OCI-LY1 (cell line): ENCODE measurements around the gene KCNJ3.

Source experiments
- H2AFZ ChIP-seq: fragments of 200-600 bp; sonication (generic), shearing (Covaris generic); 2 replicates; pipeline ENCODE4 v1.6.0; 2014; ENCODE audit warnings: antibody characterized with exemption, mild to moderate bottlenecking, low read length
- H3F3A ChIP-seq: fragments of 200-600 bp; sonication (generic), shearing (Covaris generic); 2 replicates; pipeline ENCODE4 v1.6.0; 2014; ENCODE audit warnings: mild to moderate bottlenecking, antibody characterized with exemption, low read length, moderate library complexity; ENCODE audit not compliant: insufficient read depth
- H3K27ac ChIP-seq: fragments of 200-600 bp; sonication (generic); 2 replicates; pipeline ENCODE4 v1.5.1; 2014; ENCODE audit warnings: low read length, mixed run types, mild to moderate bottlenecking, low read depth; ENCODE audit not compliant: poor library complexity, severe bottlenecking
- H3K27me3 ChIP-seq: fragments of 200-600 bp; sonication (generic); 2 replicates; pipeline ENCODE4 v1.6.0; 2014; ENCODE audit warnings: antibody characterized with exemption, mild to moderate bottlenecking, low read length, moderate library complexity; ENCODE audit not compliant: insufficient read depth
- H3K36me3 ChIP-seq: fragments of 200-600 bp; sonication (generic); 2 replicates; pipeline ENCODE4 v1.6.1; 2014; ENCODE audit warnings: mild to moderate bottlenecking, antibody characterized with exemption, low read length, moderate library complexity, mixed read lengths; ENCODE audit not compliant: insufficient read depth
- H3K4me1 ChIP-seq: fragments of 200-600 bp; sonication (generic); 2 replicates; pipeline ENCODE4 v1.5.1; 2014; ENCODE audit warnings: mild to moderate bottlenecking, low read length, moderate library complexity; ENCODE audit not compliant: insufficient read depth, severe bottlenecking
- H3K4me2 ChIP-seq: fragments of 200-600 bp; sonication (generic), shearing (Covaris generic); 2 replicates; pipeline ENCODE4 v1.6.1; 2014; ENCODE audit warnings: low read length
- H3K4me3 ChIP-seq: fragments of 200-600 bp; sonication (generic); 2 replicates; pipeline ENCODE4 v1.5.1; 2014; ENCODE audit warnings: low read length, low read depth, mild to moderate bottlenecking, mixed read lengths; ENCODE audit not compliant: poor library complexity, severe bottlenecking
- H3K79me2 ChIP-seq: fragments of 200-600 bp; shearing (Covaris generic); 2 replicates; pipeline ENCODE4 v1.6.1; 2016; ENCODE audit warnings: mixed run types, low read length, mixed read lengths; ENCODE audit not compliant: insufficient read depth
- H3K9ac ChIP-seq: fragments of 200-600 bp; sonication (generic), shearing (Covaris generic); 2 replicates; pipeline ENCODE4 v1.6.1; 2014; ENCODE audit warnings: mild to moderate bottlenecking, low read length, mixed read lengths
- H3K9me2 ChIP-seq: fragments of 200-600 bp; sonication (generic), shearing (Covaris generic); 2 replicates; pipeline ENCODE4 v1.6.1; 2014; ENCODE audit warnings: low read depth, mild to moderate bottlenecking, low read length, mixed read lengths
- H3K9me3 ChIP-seq: fragments of 200-600 bp; shearing (Covaris generic); 2 replicates; pipeline ENCODE4 v1.6.1; 2014; ENCODE audit warnings: low read length, mixed read lengths
- H4K20me1 ChIP-seq: fragments of 200-600 bp; sonication (generic), shearing (Covaris generic); 2 replicates; pipeline ENCODE4 v1.6.0; 2016; ENCODE audit warnings: mild to moderate bottlenecking, low read length; ENCODE audit not compliant: insufficient read depth
- CTCF ChIP-seq: fragments of 200-600 bp; sonication (generic), shearing (Covaris generic); IDR thresholded peaks from 2 replicates; pipeline ENCODE4 v1.5.1; 2017; ENCODE audit warnings: mild to moderate bottlenecking, antibody characterized with exemption, low read length, moderate library complexity, mixed read lengths
- EZH2 ChIP-seq: fragments of 200-600 bp; sonication (generic), shearing (Covaris generic); IDR thresholded peaks from 2 replicates; pipeline ENCODE4 v1.8.0; 2017; ENCODE audit warnings: borderline replicate concordance, mixed run types, mild to moderate bottlenecking, antibody characterized with exemption, low read length, moderate library complexity, mixed read lengths

The KCNJ3 gene

GRCh38 chr2:154677401-154677800 is 21.1 kb upstream of the KCNJ3 start:
- no peaks in the 10 kb centered on the region for H3K9me3 ChIP-seq
- H3K4me2 ChIP-seq, result no peak overlapping the region
- no peaks in the 10 kb centered on the region for H4K20me1 ChIP-seq
- no peaks in the 10 kb centered on the region for H3K36me3 ChIP-seq
- no peak for TF ChIP-seq CTCF
- no peak for TF ChIP-seq EZH2
- H3K9me2 ChIP-seq, result no peaks in the 10 kb centered on the region
- no peaks in the 10 kb centered on the region for H3K27me3 ChIP-seq
- H2AFZ ChIP-seq, result no peak overlapping the region
- no peak overlapping the region for H3K9ac ChIP-seq
- H3K4me1 ChIP-seq, result peaks cover 4% of the 10 kb centered on the region
- H3K27ac ChIP-seq, result no peak overlapping the region
- H3K4me3 ChIP-seq, result no peak overlapping the region
- H3F3A ChIP-seq, result no peaks in the 10 kb centered on the region
- no peaks in the 10 kb centered on the region for H3K79me2 ChIP-seq

- Histone ChIP-seq H3K4me2 (no peak overlapping the region), H3K9me3 (no peaks in the 10 kb centered on the region), H3K4me3 (no peak overlapping the region)
These were observed 16.8 kb upstream of the KCNJ3 start for GRCh38 chr2:154681741-154682140.

GRCh38 chr2:154686162-154686561 is 12.3 kb upstream of the KCNJ3 start:
- H3K27me3 ChIP-seq, result no peaks in the 10 kb centered on the region
- no peaks in the 10 kb centered on the region for H4K20me1 ChIP-seq
- no peaks in the 10 kb centered on the region for H3F3A ChIP-seq
- H2AFZ ChIP-seq, result no peak overlapping the region
- no peaks in the 10 kb centered on the region for H3K79me2 ChIP-seq
- no peak overlapping the region for H3K4me2 ChIP-seq
- no peaks in the 10 kb centered on the region for H3K9me2 ChIP-seq
- H3K9me3 ChIP-seq, result no peaks in the 10 kb centered on the region
- H3K36me3 ChIP-seq, result no peaks in the 10 kb centered on the region
- TF ChIP-seq CTCF (peak; percentile 52), EZH2 (no peak)
- H3K27ac ChIP-seq, result no peak overlapping the region
- H3K4me3 ChIP-seq, result no peak overlapping the region
- H3K4me1 ChIP-seq, result peaks cover 47% of the 10 kb centered on the region
- H3K9ac ChIP-seq, result no peak overlapping the region

More at GRCh38 chr2:154681741-154682140, 16.8 kb upstream of the KCNJ3 start:
- Histone ChIP-seq H2AFZ (no peak overlapping the region), H3K9ac (no peak overlapping the region), H3K27ac (no peak overlapping the region), H4K20me1 (no peaks in the 10 kb centered on the region), H3F3A (no peaks in the 10 kb centered on the region), H3K36me3 (no peaks in the 10 kb centered on the region), H3K79me2 (no peaks in the 10 kb centered on the region), H3K27me3 (no peaks in the 10 kb centered on the region), H3K9me2 (no peaks in the 10 kb centered on the region), H3K4me1 (peaks cover 17% of the 10 kb centered on the region)
- TF ChIP-seq EZH2 (no peak), CTCF (no peak)
